ENCODE measurements around the gene LAD1. TPM values are rescaled to one million over a fixed set of nuclear protein-coding genes. Genes with fewer than 3 reads are reported as not detected.
A peak's percentile ranks its signal among the peaks of the same experiment; 100 is the strongest.

The LAD1 gene
- total and polyA plus RNA-seq, 4 donors = 0.17 to 0.50 (median 0.35) TPM

DNA sequence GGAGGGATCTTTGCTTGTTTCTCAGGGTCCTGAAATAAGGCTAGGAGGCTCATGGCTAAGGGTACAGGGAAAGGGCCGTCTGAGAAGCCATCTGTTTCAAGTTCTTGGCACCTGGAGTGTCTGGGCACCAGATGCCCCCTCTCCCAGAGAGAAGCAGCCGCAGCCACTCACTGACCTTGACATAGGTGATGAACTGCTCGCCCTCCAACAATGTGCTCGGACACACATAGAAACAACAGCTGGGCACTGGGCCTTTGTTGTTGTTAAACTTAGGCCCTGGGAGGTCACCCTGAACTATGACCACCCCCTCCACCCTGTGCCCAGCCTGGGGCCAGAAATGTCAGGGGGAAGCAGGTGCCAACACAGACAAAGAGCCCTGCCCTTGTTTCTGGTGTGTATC lies 31.7 kb upstream of the LAD1 start:
- no peaks in the 10 kb centered on the region for H3K9me3 ChIP-seq (ENCODE audit: control insufficient read depth, insufficient read depth, low read length)
- H3K27ac ChIP-seq (ENCODE audit: low read depth, low read length) = no peak overlapping the region
- no peaks in the 10 kb centered on the region for H3K36me3 ChIP-seq (ENCODE audit: control insufficient read depth, insufficient read depth, low read length)
- H3K4me3 ChIP-seq (ENCODE audit: low read depth, low read length) = no peak overlapping the region
- no peaks in the 10 kb centered on the region for H3K27me3 ChIP-seq (ENCODE audit: control insufficient read depth, insufficient read depth, low read length)
- 55% methylated on average over 4 of the region's 4 CpGs for WGBS (ENCODE audit: insufficient coverage)
- peaks cover 6% of the 10 kb centered on the region for H3K4me1 ChIP-seq (ENCODE audit: control insufficient read depth, insufficient read depth, low read length)
- peak in 1 of 6 donors; percentile 40 for DNase-seq (ENCODE audit: low read depth in 4 of 6, low spot score in 6 of 6)

GRCh38 chr1:201429736-201430501 lies 30.8 kb upstream of the LAD1 start:
- no peak overlapping the region for H3K27ac ChIP-seq (ENCODE audit: low read depth, low read length)
- DNase-seq (ENCODE audit: low read depth in 4 of 6, low spot score in 6 of 6) = peak in 2 of 6 donors; percentile 30 to 60
- no peaks in the 10 kb centered on the region for H3K9me3 ChIP-seq (ENCODE audit: control insufficient read depth, insufficient read depth, low read length)
- 75% methylated on average over 16 of the region's 18 CpGs for WGBS (ENCODE audit: insufficient coverage)
- no peak overlapping the region for H3K4me3 ChIP-seq (ENCODE audit: low read depth, low read length)
- no peaks in the 10 kb centered on the region for H3K36me3 ChIP-seq (ENCODE audit: control insufficient read depth, insufficient read depth, low read length)
- no peaks in the 10 kb centered on the region for H3K4me1 ChIP-seq (ENCODE audit: control insufficient read depth, insufficient read depth, low read length)
- H3K27me3 ChIP-seq (ENCODE audit: control insufficient read depth, insufficient read depth, low read length) = no peaks in the 10 kb centered on the region

DNA sequence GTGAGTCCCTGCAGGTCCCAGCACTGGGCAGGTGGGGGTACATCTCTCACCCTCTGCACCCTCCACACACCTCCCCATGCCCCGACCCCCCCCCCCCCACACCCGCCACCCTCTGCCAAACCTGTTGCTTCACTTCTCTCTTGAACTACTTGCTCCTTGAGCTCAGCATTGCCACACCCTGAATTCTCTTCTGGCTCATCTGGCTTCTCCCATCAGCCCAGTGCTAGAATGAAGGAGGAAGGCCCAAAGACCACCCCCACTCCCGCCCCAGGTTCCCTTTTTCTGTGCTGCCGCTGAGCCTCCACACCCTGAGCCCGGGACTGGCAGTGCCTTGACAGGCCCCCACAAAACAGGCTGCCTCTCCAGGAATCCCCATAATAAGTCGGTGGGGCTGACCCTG lies 28.8 kb upstream of the LAD1 start:
- Histone ChIP-seq H3K9me3 (ENCODE audit: control insufficient read depth, insufficient read depth, low read length) (no peaks in the 10 kb centered on the region), H3K4me1 (ENCODE audit: control insufficient read depth, insufficient read depth, low read length) (no peaks in the 10 kb centered on the region), H3K4me3 (ENCODE audit: low read depth, low read length) (no peak overlapping the region), H3K27ac (ENCODE audit: low read depth, low read length) (no peak overlapping the region), H3K27me3 (ENCODE audit: control insufficient read depth, insufficient read depth, low read length) (no peaks in the 10 kb centered on the region), H3K36me3 (ENCODE audit: control insufficient read depth, insufficient read depth, low read length) (no peaks in the 10 kb centered on the region)
- no peak for DNase-seq (ENCODE audit: low read depth in 4 of 6, low spot score in 6 of 6)
- no CpG with 5 or more reads among the region's 6 CpGs for WGBS (ENCODE audit: insufficient coverage)

DNA sequence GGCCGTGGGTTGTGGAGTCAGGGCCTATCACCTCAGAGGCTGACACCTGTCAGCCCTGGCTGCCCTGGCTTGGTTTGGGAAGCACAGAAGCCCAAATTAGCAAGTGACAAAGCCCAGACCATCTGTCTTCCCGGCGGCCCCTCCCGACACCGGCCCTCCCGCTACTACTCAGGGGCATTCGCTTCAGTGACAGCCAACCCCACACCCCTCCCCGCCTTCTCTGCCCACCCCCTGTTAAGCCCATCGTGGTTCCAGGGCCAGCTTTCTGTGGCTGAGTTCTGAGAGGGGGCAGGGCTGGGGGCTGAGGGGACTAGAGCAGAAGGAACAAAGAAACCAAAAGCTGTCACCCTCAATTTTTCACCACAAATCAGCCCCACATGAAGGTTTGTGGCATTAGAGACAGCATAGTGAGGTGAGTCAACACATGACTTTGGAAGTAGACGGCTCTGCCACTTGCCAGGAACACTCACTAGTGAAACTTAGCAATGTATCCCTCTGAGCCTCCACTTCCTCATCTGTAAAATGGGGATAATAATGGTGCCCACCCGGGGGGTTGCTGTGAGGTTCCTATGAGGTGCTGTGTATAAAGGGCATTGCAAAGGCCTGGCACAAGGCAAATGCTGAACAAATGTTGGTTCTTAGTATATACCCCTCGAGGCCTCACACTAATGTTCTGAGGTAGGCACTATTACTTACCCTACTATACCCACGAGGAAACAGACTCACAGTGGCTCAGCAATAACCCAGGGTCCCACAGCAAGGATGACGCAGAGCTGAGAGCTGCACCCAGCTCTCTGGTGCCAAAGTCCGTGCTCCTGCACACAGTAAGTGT lies 27.6 kb upstream of the LAD1 start:
- Histone ChIP-seq H3K4me1 (ENCODE audit: control insufficient read depth, insufficient read depth, low read length) (no peaks in the 10 kb centered on the region), H3K27me3 (ENCODE audit: control insufficient read depth, insufficient read depth, low read length) (no peaks in the 10 kb centered on the region), H3K36me3 (ENCODE audit: control insufficient read depth, insufficient read depth, low read length) (no peaks in the 10 kb centered on the region), H3K9me3 (ENCODE audit: control insufficient read depth, insufficient read depth, low read length) (no peaks in the 10 kb centered on the region), H3K4me3 (ENCODE audit: low read depth, low read length) (no peak overlapping the region), H3K27ac (ENCODE audit: low read depth, low read length) (no peak overlapping the region)
- 43% methylated on average over 8 of the region's 15 CpGs for WGBS (ENCODE audit: insufficient coverage)
- peak in 1 of 6 donors; percentile 35 for DNase-seq (ENCODE audit: low read depth in 4 of 6, low spot score in 6 of 6)

- DNase-seq (ENCODE audit: low read depth in 4 of 6, low spot score in 6 of 6) = no peak
- 100% methylated on average over 2 of the region's 2 CpGs for WGBS (ENCODE audit: insufficient coverage)
- peaks cover 16% of the 10 kb centered on the region for H3K4me1 ChIP-seq (ENCODE audit: control insufficient read depth, insufficient read depth, low read length)
These were observed 25.0 kb upstream of the LAD1 start for GRCh38 chr1:201424146-201424545.

GRCh38 chr1:201423655-201424054 lies 24.5 kb upstream of the LAD1 start:
- Histone ChIP-seq H3K27ac (ENCODE audit: low read depth, low read length) (no peak overlapping the region), H3K4me3 (ENCODE audit: low read depth, low read length) (no peak overlapping the region), H3K27me3 (ENCODE audit: control insufficient read depth, insufficient read depth, low read length) (no peaks in the 10 kb centered on the region), H3K9me3 (ENCODE audit: control insufficient read depth, insufficient read depth, low read length) (no peaks in the 10 kb centered on the region), H3K36me3 (ENCODE audit: control insufficient read depth, insufficient read depth, low read length) (no peaks in the 10 kb centered on the region), H3K4me1 (ENCODE audit: control insufficient read depth, insufficient read depth, low read length) (peaks cover 17% of the 10 kb centered on the region)
- no peak for DNase-seq (ENCODE audit: low read depth in 4 of 6, low spot score in 6 of 6)
- WGBS (ENCODE audit: insufficient coverage) = 83% methylated on average over 6 of the region's 6 CpGs

More at GRCh38 chr1:201424146-201424545, 25.0 kb upstream of the LAD1 start:
- Histone ChIP-seq H3K9me3 (ENCODE audit: control insufficient read depth, insufficient read depth, low read length) (no peaks in the 10 kb centered on the region), H3K4me3 (ENCODE audit: low read depth, low read length) (no peak overlapping the region), H3K27me3 (ENCODE audit: control insufficient read depth, insufficient read depth, low read length) (no peaks in the 10 kb centered on the region), H3K27ac (ENCODE audit: low read depth, low read length) (no peak overlapping the region), H3K36me3 (ENCODE audit: control insufficient read depth, insufficient read depth, low read length) (no peaks in the 10 kb centered on the region)

DNA sequence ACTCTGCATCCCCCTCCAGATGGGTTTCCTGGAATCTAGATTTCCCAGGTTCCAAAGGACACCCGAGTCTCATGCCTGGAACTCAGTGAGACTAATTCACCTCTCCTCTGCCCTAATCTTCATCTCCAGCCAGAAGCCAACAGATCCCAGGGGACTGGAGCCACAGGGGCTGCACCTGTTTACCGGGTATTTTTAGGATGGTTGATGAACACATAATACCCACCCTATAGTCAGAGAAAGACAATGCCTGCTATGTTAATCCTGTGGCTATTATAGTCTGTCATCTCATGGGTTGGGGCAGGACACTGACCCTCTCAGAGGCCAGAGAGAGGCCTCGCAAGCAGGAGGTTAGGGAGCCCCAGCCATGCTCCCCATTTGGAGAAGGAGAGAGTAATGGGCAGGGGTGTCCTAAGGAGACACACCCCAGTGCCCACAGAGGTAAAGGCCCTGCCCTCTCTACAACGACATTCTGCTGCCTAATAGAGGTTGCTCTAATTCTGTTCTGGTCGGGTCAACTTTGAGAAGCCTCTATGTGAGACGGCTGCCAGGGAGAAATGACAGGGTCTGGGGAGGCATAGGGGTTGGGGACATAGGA lies 23.4 kb upstream of the LAD1 start:
- DNase-seq (ENCODE audit: low read depth in 4 of 6, low spot score in 6 of 6) = no peak
- Histone ChIP-seq H3K9me3 (ENCODE audit: control insufficient read depth, insufficient read depth, low read length) (no peaks in the 10 kb centered on the region), H3K4me3 (ENCODE audit: low read depth, low read length) (no peak overlapping the region), H3K4me1 (ENCODE audit: control insufficient read depth, insufficient read depth, low read length) (peaks cover 17% of the 10 kb centered on the region), H3K27me3 (ENCODE audit: control insufficient read depth, insufficient read depth, low read length) (no peaks in the 10 kb centered on the region), H3K27ac (ENCODE audit: low read depth, low read length) (no peak overlapping the region), H3K36me3 (ENCODE audit: control insufficient read depth, insufficient read depth, low read length) (no peaks in the 10 kb centered on the region)
- 76% methylated on average over 2 of the region's 6 CpGs for WGBS (ENCODE audit: insufficient coverage)

DNA sequence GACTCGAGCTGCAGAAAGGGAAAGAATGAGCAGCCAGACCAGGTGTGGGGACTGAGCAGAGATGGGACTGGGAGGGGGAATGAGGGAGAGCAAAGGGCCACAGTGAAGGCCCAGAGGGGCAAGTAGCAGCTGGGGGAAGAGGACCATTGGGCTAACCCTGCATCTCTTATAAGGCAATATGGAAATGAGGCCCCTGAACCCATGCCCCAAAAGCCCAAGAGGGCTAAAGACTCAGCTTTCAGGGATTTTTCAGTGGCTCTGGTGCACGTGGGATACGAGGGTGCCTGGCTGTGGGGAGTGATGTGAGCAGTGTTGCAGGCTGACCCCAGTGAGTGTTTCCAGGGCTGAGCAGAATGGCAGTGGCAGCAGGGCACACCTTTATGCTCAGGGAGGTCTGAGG lies 22.9 kb upstream of the LAD1 start:
- Histone ChIP-seq H3K27ac (ENCODE audit: low read depth, low read length) (no peak overlapping the region), H3K9me3 (ENCODE audit: control insufficient read depth, insufficient read depth, low read length) (no peaks in the 10 kb centered on the region), H3K4me3 (ENCODE audit: low read depth, low read length) (no peak overlapping the region), H3K36me3 (ENCODE audit: control insufficient read depth, insufficient read depth, low read length) (no peaks in the 10 kb centered on the region), H3K4me1 (ENCODE audit: control insufficient read depth, insufficient read depth, low read length) (peaks cover 17% of the 10 kb centered on the region), H3K27me3 (ENCODE audit: control insufficient read depth, insufficient read depth, low read length) (no peaks in the 10 kb centered on the region)
- DNase-seq (ENCODE audit: low read depth in 4 of 6, low spot score in 6 of 6) = no peak
- WGBS (ENCODE audit: insufficient coverage) = 59% methylated on average over 3 of the region's 3 CpGs

DNA sequence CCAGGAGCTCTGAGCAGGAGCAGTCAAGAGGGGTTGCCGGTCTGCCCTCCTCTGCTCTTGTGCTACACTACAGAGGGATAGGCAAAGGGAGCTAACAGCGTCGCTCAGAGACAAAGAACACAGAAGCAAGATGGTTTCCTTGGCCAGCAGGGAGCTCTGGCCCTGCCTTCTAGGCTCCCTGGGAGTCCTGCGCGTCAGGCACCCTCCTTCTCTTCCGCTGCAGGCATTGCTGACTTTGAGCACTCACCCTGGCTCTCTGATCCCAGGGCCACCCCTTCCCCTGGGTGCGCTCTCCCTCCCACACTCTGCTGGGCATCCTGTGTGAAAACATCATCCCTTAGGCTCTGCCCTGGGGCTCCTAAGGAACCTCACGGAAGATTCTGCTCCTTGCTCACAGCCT lies 21.9 kb upstream of the LAD1 start:
- Histone ChIP-seq H3K27ac (ENCODE audit: low read depth, low read length) (no peak overlapping the region), H3K4me1 (ENCODE audit: control insufficient read depth, insufficient read depth, low read length) (peaks cover 17% of the 10 kb centered on the region), H3K4me3 (ENCODE audit: low read depth, low read length) (no peak overlapping the region)

More for the DNA sequence above, 21.9 kb upstream of the LAD1 start:
- Histone ChIP-seq H3K36me3 (ENCODE audit: control insufficient read depth, insufficient read depth, low read length) (no peaks in the 10 kb centered on the region), H3K9me3 (ENCODE audit: control insufficient read depth, insufficient read depth, low read length) (no peaks in the 10 kb centered on the region), H3K27me3 (ENCODE audit: control insufficient read depth, insufficient read depth, low read length) (no peaks in the 10 kb centered on the region)
- DNase-seq (ENCODE audit: low read depth in 4 of 6, low spot score in 6 of 6) = no peak
- WGBS (ENCODE audit: insufficient coverage) = 73% methylated on average over 7 of the region's 8 CpGs
